Activated CD8-positive, alpha-beta T cell treated with anti-CD3 and anti-CD28 coated beads, Interleukin-2, amount 10 ng/mL, durations not matched to agents 7 days and 5 days (primary cell): Measurements from ENCODE around the gene CENPF. TPM values are rescaled to one million over a fixed set of nuclear protein-coding genes. Genes with fewer than 3 reads are reported as not detected.
A peak's percentile ranks its signal among the peaks of the same experiment; 100 is the strongest.
"Not testable (repeated sequence)": the region's sequence is repeated elsewhere in the genome, so short reads cannot be mapped to it uniquely, and the experiment has no call there.

Source experiments
- ATAC-seq: fragments of 150-1000 bp; cut with Tn5 transposase; one replicate; pipeline ENCODE4 v1.10.0; 2021; ENCODE audit warnings: moderate library complexity
- CTCF ChIA-PET: fragments of 350-600 bp; sonication (Branson Sonifier 250); formaldehyde crosslinking; loops from one replicate; lab custom pipeline; 2021; ENCODE audit warnings: antibody characterized with exemption; lab: Charles Lee
- POLR2A ChIA-PET: fragments of 350-600 bp; sonication (Branson Sonifier 250); formaldehyde crosslinking; loops from one replicate; lab custom pipeline; 2021; ENCODE audit warnings: antibody characterized with exemption; lab: Charles Lee
- DNase-seq: peaks from one replicate; pipeline ENCODE4 v3.0.0-alpha.2; 2020
- H3K27ac Mint-ChIP-seq: one replicate; pipeline ENCODE4 v1.8.0; 2021; ENCODE audit warnings: mild to moderate bottlenecking, mixed read lengths
- H3K27me3 Mint-ChIP-seq: one replicate; pipeline ENCODE4 v1.8.0; 2021; ENCODE audit warnings: low read depth, mixed read lengths
- H3K36me3 Mint-ChIP-seq: one replicate; pipeline ENCODE4 v1.8.0; 2021; ENCODE audit warnings: low read depth, mixed read lengths
- H3K4me1 Mint-ChIP-seq: one replicate; pipeline ENCODE4 v1.8.0; 2021; ENCODE audit warnings: low read depth, mixed read lengths
- H3K4me3 Mint-ChIP-seq: one replicate; pipeline ENCODE4 v1.8.0; 2021; ENCODE audit warnings: mild to moderate bottlenecking, mixed read lengths
- H3K9me3 Mint-ChIP-seq: one replicate; pipeline ENCODE4 v1.8.0; 2022; ENCODE audit warnings: mixed read lengths; ENCODE audit not compliant: insufficient read depth
- total RNA-seq, 2 experiments: library from RNA; stranded (reverse); gene quantifications; one replicate each; pipeline ENCODE4 v1.2.3, GENCODE V29; 2021

Gene CENPF
- total RNA-seq, 2 experiments from 2014 or later = 176 to 180 TPM

GRCh38 chr1:214587165-214587564, 15.8 kb upstream of the CENPF start:
- ChIA-PET POLR2A (no interaction called here), CTCF (interaction anchor here (0.9 to 12.0 kb wide), 5 partner anchors 71 to 256 kb away, joined by 3 to 235 read pairs (median 3); no protein-coding TSS in a partner anchor)
- Mint-ChIP-seq H3K4me1 (no peaks in the 10 kb centered on the region), H3K9me3 (no peaks in the 10 kb centered on the region), H3K27ac (no peak overlapping the region), H3K27me3 (peaks cover 12% of the 10 kb centered on the region), H3K4me3 (no peak overlapping the region), H3K36me3 (no peaks in the 10 kb centered on the region)
- no peak for DNase-seq
- no peak for ATAC-seq

GRCh38 chr1:214588963-214589597, 13.9 kb upstream of the CENPF start:
- Mint-ChIP-seq H3K4me1 (no peaks in the 10 kb centered on the region), H3K27me3 (peaks cover 6% of the 10 kb centered on the region), H3K27ac (no peak overlapping the region), H3K36me3 (no peaks in the 10 kb centered on the region), H3K9me3 (no peaks in the 10 kb centered on the region), H3K4me3 (no peak overlapping the region)
- ChIA-PET CTCF (interaction anchor here (1.1 to 12.0 kb wide), 3 partner anchors 16 to 258 kb away, joined by 4 to 235 read pairs (median 4); no protein-coding TSS in a partner anchor), POLR2A (interaction anchor here (0.7 kb wide), 1 partner anchor 9 kb away, joined by 4 read pairs; no protein-coding TSS in a partner anchor)
- ATAC-seq (no peak), DNase-seq (no peak)

- no peak overlapping the region for H3K27ac Mint-ChIP-seq
- no peaks in the 10 kb centered on the region for H3K36me3 Mint-ChIP-seq
- no peaks in the 10 kb centered on the region for H3K9me3 Mint-ChIP-seq
- no peaks in the 10 kb centered on the region for H3K4me1 Mint-ChIP-seq
- CTCF ChIA-PET = interaction anchor here (1.8 to 4.2 kb wide), 2 partner anchors 258 to 329 kb away, joined by 7 to 30 read pairs; no protein-coding TSS in a partner anchor
- DNase-seq = no peak
- no peak overlapping the region for H3K4me3 Mint-ChIP-seq
- no peak for ATAC-seq
- peaks cover 9% of the 10 kb centered on the region for H3K27me3 Mint-ChIP-seq
- POLR2A ChIA-PET = no interaction called here
Measured at GRCh38 chr1:214590696-214591095, 12.3 kb upstream of the CENPF start.

DNA sequence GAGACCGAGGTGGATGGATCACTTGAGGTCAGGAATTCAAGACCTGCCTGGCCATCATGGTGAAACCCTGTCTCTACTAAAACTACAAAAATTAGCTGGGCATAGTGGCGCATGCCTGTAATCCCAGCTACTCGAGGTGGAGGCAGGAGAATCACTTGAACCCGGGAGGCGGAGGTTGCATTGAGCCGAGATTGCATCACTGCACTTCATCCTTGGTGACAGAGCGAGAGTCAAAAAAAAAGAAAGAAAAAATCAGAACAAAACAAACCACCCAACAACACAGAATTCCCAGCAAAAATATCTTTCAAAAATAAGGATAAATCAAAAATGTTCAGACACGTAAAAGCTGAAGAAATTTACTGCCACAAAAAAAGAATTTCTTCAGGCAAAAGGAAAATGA, 11.1 kb upstream of the CENPF start:
- not testable (repeated sequence) for H3K4me1 Mint-ChIP-seq, ATAC-seq, H3K36me3 Mint-ChIP-seq, DNase-seq, H3K4me3 Mint-ChIP-seq, H3K27ac Mint-ChIP-seq, H3K9me3 Mint-ChIP-seq, H3K27me3 Mint-ChIP-seq
- ChIA-PET CTCF (interaction anchor here (1.8 to 4.2 kb wide), 2 partner anchors 260 to 331 kb away, joined by 7 to 30 read pairs; no protein-coding TSS in a partner anchor), POLR2A (interaction anchor here (0.6 kb wide), 1 partner anchor 215 kb away, joined by 7 read pairs; no protein-coding TSS in a partner anchor)

- ChIA-PET CTCF (interaction anchor here (1.0 to 4.2 kb wide), 3 partner anchors 9 to 265 kb away, joined by 4 to 30 read pairs (median 16); no protein-coding TSS in a partner anchor), POLR2A (interaction anchor here (2.1 kb wide), 1 partner anchor 10 kb away, joined by 11 read pairs; the partner anchor contains the start of gene CENPF)
- Mint-ChIP-seq H3K36me3 (no peaks in the 10 kb centered on the region), H3K27ac (no peak overlapping the region), H3K27me3 (peaks cover 7% of the 10 kb centered on the region), H3K4me3 (no peak overlapping the region), H3K9me3 (no peaks in the 10 kb centered on the region), H3K4me1 (no peaks in the 10 kb centered on the region)
- DNase-seq (no peak), ATAC-seq (no peak)
Measured at GRCh38 chr1:214593158-214593557, 9.8 kb upstream of the CENPF start.

DNA sequence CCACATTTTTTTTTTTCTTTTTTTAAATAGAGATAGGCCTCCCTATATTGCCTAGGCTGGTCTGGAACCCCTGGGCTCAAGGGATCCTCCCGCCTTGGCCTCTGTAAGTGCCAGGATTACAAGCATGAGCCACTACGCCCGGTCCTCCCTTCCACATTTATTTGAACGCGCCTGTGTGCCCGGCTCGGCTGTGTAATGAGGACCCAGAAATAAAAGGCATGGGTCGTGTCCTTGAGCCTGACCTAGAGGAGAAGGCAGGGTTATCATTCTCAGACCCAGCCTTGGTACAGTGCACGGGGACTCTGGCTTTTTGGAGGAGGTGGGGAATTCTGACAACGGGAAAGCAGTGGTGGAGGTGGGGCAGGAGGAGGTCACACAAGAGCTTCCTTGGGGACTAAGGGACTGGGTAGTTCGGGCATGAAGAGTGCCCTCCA, 841 bp downstream of the CENPF start:
- POLR2A ChIA-PET = interaction anchor here (0.6 to 2.5 kb wide), 4 partner anchors 10 to 946 kb away, joined by 3 to 11 read pairs (median 4); no protein-coding TSS in a partner anchor
- Mint-ChIP-seq H3K36me3 (peaks cover 29% of the 10 kb centered on the region), H3K4me3 (peak overlapping the region; percentile 92), H3K27ac (peak overlapping the region; percentile 96), H3K9me3 (no peaks in the 10 kb centered on the region), H3K4me1 (peaks cover 25% of the 10 kb centered on the region), H3K27me3 (no peaks in the 10 kb centered on the region)
- DNase-seq (no peak), ATAC-seq (no peak)
- CTCF ChIA-PET = interaction anchor here (1.7 to 2.6 kb wide), 6 partner anchors 13 to 342 kb away, joined by 4 to 13 read pairs (median 9); no protein-coding TSS in a partner anchor

GRCh38 chr1:214604523-214604922, 1.5 kb downstream of the CENPF start:
- ChIA-PET POLR2A (interaction anchor here (0.6 to 2.5 kb wide), 2 partner anchors 11 to 945 kb away, joined by 3 to 11 read pairs; no protein-coding TSS in a partner anchor), CTCF (interaction anchor here (1.0 to 2.6 kb wide), 7 partner anchors 12 to 343 kb away, joined by 4 to 13 read pairs (median 8); no protein-coding TSS in a partner anchor)
- Mint-ChIP-seq H3K4me3 (peak overlapping the region; percentile 92), H3K4me1 (peaks cover 25% of the 10 kb centered on the region), H3K27me3 (no peaks in the 10 kb centered on the region), H3K9me3 (peaks cover 5% of the 10 kb centered on the region), H3K27ac (peak overlapping the region; percentile 96), H3K36me3 (peaks cover 35% of the 10 kb centered on the region)
- DNase-seq = no peak
- no peak for ATAC-seq

GRCh38 chr1:214605484-214605883, 2.5 kb downstream of the CENPF start:
- H3K4me3 Mint-ChIP-seq, H3K27me3 Mint-ChIP-seq, DNase-seq, H3K27ac Mint-ChIP-seq, ATAC-seq, H3K9me3 Mint-ChIP-seq: not testable (repeated sequence)
- CTCF ChIA-PET = interaction anchor here (1.0 to 2.6 kb wide), 7 partner anchors 11 to 344 kb away, joined by 4 to 13 read pairs (median 8); no protein-coding TSS in a partner anchor
- Mint-ChIP-seq H3K4me1 (peaks cover 26% of the 10 kb centered on the region), H3K36me3 (peaks cover 45% of the 10 kb centered on the region)
- POLR2A ChIA-PET = interaction anchor here (0.7 kb wide), 1 partner anchor 13 kb away, joined by 3 read pairs; no protein-coding TSS in a partner anchor

- H3K27me3 Mint-ChIP-seq, H3K27ac Mint-ChIP-seq, CTCF ChIA-PET, DNase-seq, H3K9me3 Mint-ChIP-seq, H3K4me3 Mint-ChIP-seq, POLR2A ChIA-PET, ATAC-seq: not testable (repeated sequence)
- Mint-ChIP-seq H3K36me3 (peaks cover 51% of the 10 kb centered on the region), H3K4me1 (peaks cover 29% of the 10 kb centered on the region)
Measured at GRCh38 chr1:214605933-214606925, 3.2 kb downstream of the CENPF start.

GRCh38 chr1:214607492-214608215, 4.7 kb downstream of the CENPF start:
- POLR2A ChIA-PET, ATAC-seq, DNase-seq, H3K4me3 Mint-ChIP-seq, H3K27ac Mint-ChIP-seq, CTCF ChIA-PET, H3K9me3 Mint-ChIP-seq, H3K27me3 Mint-ChIP-seq: not testable (repeated sequence)
- Mint-ChIP-seq H3K36me3 (peaks cover 62% of the 10 kb centered on the region), H3K4me1 (peaks cover 27% of the 10 kb centered on the region)
